Fibroblast of villous mesenchyme (primary cell): ENCODE measurements around the gene CXADR. TPM values are rescaled to one million over a fixed set of nuclear protein-coding genes. Genes with fewer than 3 reads are reported as not detected.

Experiments used
- DNase-seq: peaks from one replicate; pipeline ENCODE4 v3.0.0-alpha.2; 2010; ENCODE audit warnings: low read depth
- H3K4me3 ChIP-seq: 2 replicates; pipeline ENCODE4 v1.5.1; 2011; ENCODE audit warnings: low read depth, mild to moderate bottlenecking, low read length
- total RNA-seq: library from RNA; depleted of rRNA; stranded (reverse); fragments of >200 nt; gene quantifications from 2 replicates; pipeline ENCODE4 v1.2.3, GENCODE V29; 2012
- TF ChIP-seq, protein P1 (sequence below): IDR thresholded peaks from 2 replicates; pipeline ENCODE4 v1.5.1; 2012; ENCODE audit warnings: low read depth, mild to moderate bottlenecking, low read length; ENCODE audit not compliant: insufficient read depth

CXADR gene
- total RNA-seq, 1 donor = 0.86 TPM

DNA sequence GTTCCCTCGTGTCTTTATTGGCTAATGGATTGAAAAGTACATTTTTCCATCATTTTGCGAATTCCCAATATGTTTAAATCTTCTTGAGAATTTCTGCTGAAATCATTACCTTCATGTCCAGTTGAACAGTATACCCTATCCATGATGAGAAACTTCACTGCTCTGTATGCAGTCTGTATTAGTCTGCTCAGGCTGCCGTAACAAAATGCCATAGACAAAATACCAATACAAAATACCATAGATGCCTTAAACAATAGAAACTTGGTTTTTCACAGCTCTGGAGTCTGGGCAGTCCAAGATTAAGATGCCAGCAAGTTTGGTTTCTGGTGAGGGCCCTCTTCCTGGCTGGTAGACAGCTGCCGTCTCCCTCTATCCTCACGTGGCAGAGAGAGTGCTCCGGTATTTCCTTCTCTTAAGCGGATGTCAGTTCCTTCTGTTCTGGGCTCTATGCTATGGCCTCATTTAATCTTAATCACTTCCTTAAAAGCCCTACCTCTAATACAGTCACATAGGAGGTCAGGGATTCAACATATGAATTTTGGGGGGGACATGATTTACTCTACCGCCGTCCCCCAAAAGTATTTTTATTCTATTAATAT, 27.0 kb downstream of the CXADR start:
- H3K4me3 ChIP-seq = no peak overlapping the region
- TF ChIP-seq, protein P1, sequence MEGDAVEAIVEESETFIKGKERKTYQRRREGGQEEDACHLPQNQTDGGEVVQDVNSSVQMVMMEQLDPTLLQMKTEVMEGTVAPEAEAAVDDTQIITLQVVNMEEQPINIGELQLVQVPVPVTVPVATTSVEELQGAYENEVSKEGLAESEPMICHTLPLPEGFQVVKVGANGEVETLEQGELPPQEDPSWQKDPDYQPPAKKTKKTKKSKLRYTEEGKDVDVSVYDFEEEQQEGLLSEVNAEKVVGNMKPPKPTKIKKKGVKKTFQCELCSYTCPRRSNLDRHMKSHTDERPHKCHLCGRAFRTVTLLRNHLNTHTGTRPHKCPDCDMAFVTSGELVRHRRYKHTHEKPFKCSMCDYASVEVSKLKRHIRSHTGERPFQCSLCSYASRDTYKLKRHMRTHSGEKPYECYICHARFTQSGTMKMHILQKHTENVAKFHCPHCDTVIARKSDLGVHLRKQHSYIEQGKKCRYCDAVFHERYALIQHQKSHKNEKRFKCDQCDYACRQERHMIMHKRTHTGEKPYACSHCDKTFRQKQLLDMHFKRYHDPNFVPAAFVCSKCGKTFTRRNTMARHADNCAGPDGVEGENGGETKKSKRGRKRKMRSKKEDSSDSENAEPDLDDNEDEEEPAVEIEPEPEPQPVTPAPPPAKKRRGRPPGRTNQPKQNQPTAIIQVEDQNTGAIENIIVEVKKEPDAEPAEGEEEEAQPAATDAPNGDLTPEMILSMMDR = no peak
- no peak for DNase-seq

DNA sequence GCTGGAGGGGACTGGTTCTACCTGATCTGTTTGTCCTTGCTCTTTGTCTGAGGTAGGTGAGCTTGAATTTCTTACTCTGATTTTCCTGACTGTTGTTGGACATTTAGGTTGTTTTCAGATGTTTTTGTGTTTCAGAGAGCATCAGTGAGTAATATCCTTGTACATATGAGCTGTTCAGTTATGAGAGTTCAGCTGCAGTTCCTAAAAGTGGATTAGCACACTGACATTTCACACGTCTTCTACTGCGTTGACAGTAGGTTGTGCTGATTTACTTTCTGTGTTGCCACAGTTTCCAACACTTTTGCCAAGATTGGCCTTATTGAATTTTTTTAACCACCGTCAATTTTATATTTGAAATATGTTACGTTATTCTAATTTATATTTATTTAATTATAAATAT, 27.7 kb downstream of the CXADR start:
- H3K4me3 ChIP-seq = no peak overlapping the region
- TF ChIP-seq, protein P1 = no peak
- DNase-seq = no peak

DNA sequence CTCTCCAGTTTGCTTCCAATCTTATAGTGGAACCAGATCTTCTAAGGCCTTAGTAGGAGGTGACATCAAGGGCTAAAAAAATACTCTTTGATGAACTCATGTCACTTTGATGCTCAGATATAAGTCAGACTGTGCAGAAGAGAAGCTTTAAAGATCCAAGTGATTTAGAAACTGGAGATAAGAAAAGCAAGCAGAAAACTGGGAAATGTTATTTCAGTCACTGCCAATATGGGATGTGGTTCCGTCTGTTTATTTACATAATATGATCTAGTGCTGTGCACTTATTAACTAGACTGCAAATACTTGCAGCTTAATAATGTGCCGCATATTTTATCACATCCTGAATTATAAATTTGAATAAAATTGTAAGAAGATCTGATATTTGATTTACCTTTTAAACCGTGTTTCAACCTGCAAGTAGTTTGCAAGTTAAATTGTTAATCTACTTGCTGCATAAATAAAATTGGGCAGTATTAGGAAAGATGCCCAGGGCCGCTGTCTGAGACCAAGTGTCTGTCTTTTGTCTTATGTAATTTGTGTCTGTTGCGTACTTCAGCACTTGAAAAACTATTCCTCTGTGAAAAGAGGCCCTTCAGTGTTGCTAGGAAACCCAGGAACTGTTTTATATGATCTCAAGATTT, 29.6 kb downstream of the CXADR start:
- H3K4me3 ChIP-seq = no peak overlapping the region
- TF ChIP-seq, protein P1 = no peak
- DNase-seq = peak; percentile 39

DNA sequence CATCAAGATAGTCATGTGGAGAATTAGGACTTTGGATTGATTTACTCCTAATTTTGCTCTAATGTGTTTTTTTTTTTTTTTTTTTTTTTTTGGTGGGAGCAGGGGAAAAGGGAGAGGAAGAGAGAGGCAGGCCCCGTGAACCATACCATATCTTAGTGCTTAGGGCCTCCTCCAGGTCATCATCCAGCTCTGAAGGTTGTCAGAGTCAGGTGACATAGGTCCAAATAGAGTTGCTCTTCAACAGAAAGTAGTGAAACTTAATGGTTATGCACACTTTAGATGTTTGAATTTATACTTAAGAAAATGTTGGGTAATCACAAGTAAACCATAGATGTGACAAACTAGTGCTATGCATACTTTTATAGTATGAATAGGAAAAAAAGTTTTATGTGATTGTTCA, 32.2 kb downstream of the CXADR start:
- H3K4me3 ChIP-seq = no peak overlapping the region
- TF ChIP-seq, protein P1 = no peak
- DNase-seq = no peak

DNA sequence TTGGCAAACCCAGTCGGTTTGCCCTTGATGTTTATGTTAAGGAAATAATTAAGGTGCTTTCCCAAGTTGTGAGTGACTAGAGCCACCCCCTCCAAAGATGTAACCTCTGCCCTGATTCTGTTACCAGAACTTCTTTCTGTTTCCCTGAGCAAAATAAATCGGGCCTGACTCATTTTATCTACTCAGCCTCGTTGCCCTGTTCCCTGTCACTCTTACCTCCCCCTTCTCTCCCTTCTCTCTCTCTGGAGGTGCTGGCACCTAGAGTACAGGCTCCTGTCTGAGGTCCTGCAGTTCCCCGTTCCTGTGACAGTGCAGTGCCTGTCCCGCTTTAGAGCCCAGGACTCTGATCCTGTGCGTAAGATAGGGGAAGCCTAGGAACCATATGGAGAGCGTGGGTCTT, 35.4 kb downstream of the CXADR start:
- TF ChIP-seq, protein P1 = no peak
- H3K4me3 ChIP-seq = no peak overlapping the region
- DNase-seq = no peak

DNA sequence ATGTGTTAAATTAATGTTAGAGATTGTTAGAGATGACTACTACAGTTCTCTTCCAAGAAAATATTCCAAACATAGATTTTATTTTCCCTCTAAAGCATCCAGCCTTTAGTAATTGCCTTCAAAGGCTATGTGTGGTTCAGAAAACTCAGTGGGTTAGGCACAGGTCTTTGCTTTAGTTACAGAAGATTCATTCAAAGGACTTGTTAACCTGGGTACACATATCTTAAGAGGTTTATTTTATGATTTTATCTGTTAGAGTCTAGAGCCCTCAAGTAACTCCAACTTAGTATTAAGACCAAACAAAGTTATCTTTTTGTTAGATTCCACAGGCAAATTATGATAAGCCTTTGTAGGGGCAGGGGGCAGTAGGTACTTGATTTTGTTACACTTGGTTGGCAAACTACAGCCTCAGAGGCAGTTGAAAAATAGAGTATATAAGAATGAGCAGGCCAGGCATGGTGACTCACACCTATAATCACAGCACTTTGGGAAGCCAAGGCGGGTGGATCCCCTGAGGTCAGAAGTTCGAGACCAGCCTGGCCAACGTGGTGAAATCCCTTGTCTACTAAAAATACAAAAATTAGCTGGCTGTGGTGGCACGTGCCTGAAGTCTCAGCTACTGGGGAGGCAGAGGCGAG, 37.9 kb downstream of the CXADR start:
- no peak overlapping the region for H3K4me3 ChIP-seq
- TF ChIP-seq, protein P1 = no peak
- no peak for DNase-seq
